Measurements from ENCODE around the gene PRR15. TPM values are rescaled to one million over a fixed set of nuclear protein-coding genes. Genes with fewer than 3 reads are reported as not detected.
A peak's percentile ranks its signal among the peaks of the same experiment; 100 is the strongest.

The PRR15 gene
- total RNA-seq, 4 donors from 2014 or later, result 53.3 to 443 (median 294) TPM

DNA sequence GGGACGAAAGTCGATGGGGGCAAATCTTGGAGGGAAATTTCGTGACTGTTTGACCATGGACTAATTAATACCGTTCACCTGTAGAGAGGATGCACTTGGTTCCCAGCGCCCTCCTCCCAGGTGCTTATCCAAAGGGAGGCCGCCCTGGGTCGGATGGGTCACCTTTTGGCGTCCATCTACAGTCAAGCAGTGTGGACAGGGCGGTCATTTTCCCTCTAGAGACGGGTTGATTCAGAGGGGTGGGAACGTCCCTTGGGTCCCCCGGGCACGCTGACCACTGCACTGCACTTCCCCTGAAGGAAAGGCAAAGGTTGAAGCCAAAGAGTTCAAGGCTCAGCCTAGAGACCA, 2.0 kb downstream of the PRR15 start:
- TF ChIP-seq POLR2AphosphoS5 (IDR thresholded peaks at IDR 0.05), result no peak
- TF ChIP-seq, protein P1, sequence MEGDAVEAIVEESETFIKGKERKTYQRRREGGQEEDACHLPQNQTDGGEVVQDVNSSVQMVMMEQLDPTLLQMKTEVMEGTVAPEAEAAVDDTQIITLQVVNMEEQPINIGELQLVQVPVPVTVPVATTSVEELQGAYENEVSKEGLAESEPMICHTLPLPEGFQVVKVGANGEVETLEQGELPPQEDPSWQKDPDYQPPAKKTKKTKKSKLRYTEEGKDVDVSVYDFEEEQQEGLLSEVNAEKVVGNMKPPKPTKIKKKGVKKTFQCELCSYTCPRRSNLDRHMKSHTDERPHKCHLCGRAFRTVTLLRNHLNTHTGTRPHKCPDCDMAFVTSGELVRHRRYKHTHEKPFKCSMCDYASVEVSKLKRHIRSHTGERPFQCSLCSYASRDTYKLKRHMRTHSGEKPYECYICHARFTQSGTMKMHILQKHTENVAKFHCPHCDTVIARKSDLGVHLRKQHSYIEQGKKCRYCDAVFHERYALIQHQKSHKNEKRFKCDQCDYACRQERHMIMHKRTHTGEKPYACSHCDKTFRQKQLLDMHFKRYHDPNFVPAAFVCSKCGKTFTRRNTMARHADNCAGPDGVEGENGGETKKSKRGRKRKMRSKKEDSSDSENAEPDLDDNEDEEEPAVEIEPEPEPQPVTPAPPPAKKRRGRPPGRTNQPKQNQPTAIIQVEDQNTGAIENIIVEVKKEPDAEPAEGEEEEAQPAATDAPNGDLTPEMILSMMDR (IDR thresholded peaks at IDR 0.05), result no peak
- TF ChIP-seq EP300 (IDR thresholded peaks at IDR 0.05; ENCODE audit: low read depth), result no peak
- TF ChIP-seq POLR2A (IDR thresholded peaks at IDR 0.05), result no peak
- no peak for DNase-seq
- Histone ChIP-seq H3K27ac (peak overlapping the region; percentile 89 to 96 (median 92)), H3K9me3 (no peaks in the 10 kb centered on the region), H3K4me3 (peak overlapping the region; percentile 46 to 71 (median 68)), H3K36me3 (no peaks in the 10 kb centered on the region), H3K4me1 (peaks cover 0 to 40% (median 28%) of the 10 kb centered on the region in 4 donors), H3K27me3 (peaks cover 64% of the 10 kb centered on the region)
- WGBS, 2 donors (ENCODE audit: low coverage in 1 of 2), result 11% methylated on average over 8 of the region's 13 CpGs; no CpG with 5 or more reads in 1 of the 2 donors
- intact Hi-C loops (cut with DNase I; ENCODE audit: low total_unique reads), result loop anchor here (5.0 kb wide), 1 partner anchor 747 kb away; no protein-coding TSS in a partner anchor
- in situ Hi-C loops (cut with MboI; ENCODE audit: low pct_ligation_motif_present in 1 of 4, low pct_unique_long_range_greater_than_20kb in 1 of 4, low sequenced_read_pairs in 3 of 4), result no loop called here

DNA sequence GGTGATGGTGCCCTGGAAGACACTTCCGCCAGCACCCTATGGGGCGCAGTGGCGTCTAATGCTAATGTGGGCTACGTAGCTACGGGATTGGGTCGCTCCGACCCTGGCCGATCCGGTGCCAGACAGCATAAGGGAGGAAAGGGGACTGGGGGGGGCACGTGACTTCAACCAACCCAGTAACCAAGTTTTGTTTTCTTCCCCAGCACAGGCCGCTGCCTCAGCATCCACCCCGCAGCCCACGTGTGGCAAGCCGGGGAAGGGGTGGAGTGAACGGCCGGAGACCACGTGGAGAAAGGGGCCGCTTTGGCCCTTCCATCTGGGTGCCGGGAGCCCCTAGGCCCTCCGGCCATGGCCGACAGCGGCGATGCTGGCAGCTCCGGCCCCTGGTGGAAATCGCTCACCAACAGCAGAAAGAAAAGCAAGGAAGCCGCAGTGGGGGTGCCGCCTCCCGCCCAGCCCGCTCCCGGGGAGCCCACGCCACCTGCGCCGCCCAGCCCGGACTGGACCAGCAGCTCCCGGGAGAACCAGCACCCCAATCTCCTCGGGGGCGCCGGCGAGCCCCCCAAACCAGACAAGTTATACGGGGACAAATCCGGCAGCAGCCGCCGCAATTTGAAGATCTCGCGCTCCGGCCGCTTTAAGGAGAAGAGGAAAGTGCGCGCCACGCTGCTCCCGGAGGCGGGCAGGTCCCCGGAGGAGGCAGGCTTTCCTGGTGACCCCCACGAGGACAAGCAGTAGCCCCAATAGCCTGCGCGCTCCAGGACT, 2.5 kb downstream of the PRR15 start:
- TF ChIP-seq EP300 (IDR thresholded peaks at IDR 0.05; ENCODE audit: low read depth) (no peak), POLR2A (IDR thresholded peaks at IDR 0.05) (no peak), POLR2AphosphoS5 (IDR thresholded peaks at IDR 0.05) (peak; percentile 6 to 20 (median 6))
- TF ChIP-seq, protein P1 (IDR thresholded peaks at IDR 0.05), result peak in 1 of 5 experiments; percentile 11
- in situ Hi-C loops (cut with MboI; ENCODE audit: low pct_ligation_motif_present in 1 of 4, low pct_unique_long_range_greater_than_20kb in 1 of 4, low sequenced_read_pairs in 3 of 4) (no loop called here), intact Hi-C loops (cut with DNase I; ENCODE audit: low total_unique reads) (loop anchor here (5.0 kb wide), 1 partner anchor 746 kb away; no protein-coding TSS in a partner anchor)
- H3K27ac ChIP-seq, result peak overlapping the region; percentile 89 to 96 (median 92)
- no peaks in the 10 kb centered on the region for H3K36me3 ChIP-seq
- peak; percentile 42 for DNase-seq
- H3K4me1 ChIP-seq, result peaks cover 0 to 40% (median 28%) of the 10 kb centered on the region in 4 donors
- peak overlapping the region; percentile 46 to 71 (median 68) for H3K4me3 ChIP-seq
- 0 to 4% methylated on average over 1 to 38 of the region's 56 CpGs for WGBS, 2 donors (ENCODE audit: low coverage in 1 of 2)
- peaks cover 64% of the 10 kb centered on the region for H3K27me3 ChIP-seq
- no peaks in the 10 kb centered on the region for H3K9me3 ChIP-seq

DNA sequence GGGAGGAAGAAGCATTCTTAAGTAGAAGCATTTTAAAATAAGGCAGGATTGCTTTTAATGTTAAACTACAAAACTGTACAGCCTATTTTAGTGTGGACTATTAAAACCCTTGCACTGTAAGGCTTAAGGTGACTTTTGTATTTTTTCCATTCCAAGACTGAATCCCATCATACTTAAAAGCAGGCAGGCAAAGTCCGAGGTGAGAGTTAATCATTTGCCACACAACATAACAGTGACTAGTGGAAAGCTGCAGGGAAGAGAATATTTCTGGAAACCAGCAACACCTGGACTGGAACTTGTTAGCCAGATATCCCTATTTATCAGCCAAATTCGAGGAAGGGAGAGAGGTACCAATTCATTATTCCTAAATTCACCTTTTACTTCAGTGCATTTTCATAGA, 3.5 kb downstream of the PRR15 start:
- H3K9me3 ChIP-seq, result no peaks in the 10 kb centered on the region
- WGBS, 2 donors (ENCODE audit: low coverage in 1 of 2), result 52 to 53% methylated on average over 2 of the region's 2 CpGs
- no peaks in the 10 kb centered on the region for H3K36me3 ChIP-seq
- peaks cover 0 to 40% (median 28%) of the 10 kb centered on the region in 4 donors for H3K4me1 ChIP-seq
- intact Hi-C loops (cut with DNase I; ENCODE audit: low total_unique reads) (loop anchor here (5.0 kb wide), 1 partner anchor 745 kb away; no protein-coding TSS in a partner anchor), in situ Hi-C loops (cut with MboI; ENCODE audit: low pct_ligation_motif_present in 1 of 4, low pct_unique_long_range_greater_than_20kb in 1 of 4, low sequenced_read_pairs in 3 of 4) (no loop called here)
- peak overlapping the region in 3 of 4 donors; percentile 67 to 71 (median 69) for H3K4me3 ChIP-seq
- H3K27ac ChIP-seq, result peak overlapping the region; percentile 89 to 96 (median 92)
- TF ChIP-seq POLR2A (IDR thresholded peaks at IDR 0.05) (no peak), POLR2AphosphoS5 (IDR thresholded peaks at IDR 0.05) (no peak), EP300 (IDR thresholded peaks at IDR 0.05; ENCODE audit: low read depth) (no peak)
- TF ChIP-seq, protein P1 (IDR thresholded peaks at IDR 0.05), result no peak
- peaks cover 57% of the 10 kb centered on the region for H3K27me3 ChIP-seq
- no peak for DNase-seq

DNA sequence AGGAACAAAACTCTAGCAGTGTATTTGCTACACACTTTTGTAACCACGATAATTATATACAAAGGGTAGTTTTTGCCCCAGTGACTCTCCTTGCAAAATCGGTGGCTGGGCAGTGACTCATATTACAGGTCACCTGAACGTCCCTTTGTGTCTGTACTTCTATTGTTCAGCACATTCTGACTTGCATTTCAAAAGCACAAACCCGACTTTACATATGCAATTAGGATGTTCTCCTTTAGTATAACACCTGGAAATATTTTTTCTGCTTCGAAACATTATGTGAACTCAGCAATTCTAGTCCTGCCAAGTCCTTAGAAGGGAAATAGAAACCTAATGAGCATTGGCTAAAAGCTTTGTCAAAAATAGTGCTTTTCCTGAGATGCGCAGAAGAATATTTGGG, 6.0 kb downstream of the PRR15 start:
- H3K9me3 ChIP-seq, result no peaks in the 10 kb centered on the region
- WGBS, 2 donors (ENCODE audit: low coverage in 1 of 2), result 42 to 44% methylated on average over 6 of the region's 6 CpGs
- peaks cover 34% of the 10 kb centered on the region for H3K27me3 ChIP-seq
- in situ Hi-C loops (cut with MboI; ENCODE audit: low pct_ligation_motif_present in 1 of 4, low pct_unique_long_range_greater_than_20kb in 1 of 4, low sequenced_read_pairs in 3 of 4), result no loop called here
- DNase-seq, result no peak
- intact Hi-C loops (cut with DNase I; ENCODE audit: low total_unique reads), result loop anchor here (5.0 kb wide), 1 partner anchor 743 kb away; no protein-coding TSS in a partner anchor
- peaks cover 0 to 27% (median 15%) of the 10 kb centered on the region in 4 donors for H3K4me1 ChIP-seq
- H3K27ac ChIP-seq, result no peak overlapping the region
- H3K4me3 ChIP-seq, result no peak overlapping the region
- no peaks in the 10 kb centered on the region for H3K36me3 ChIP-seq
- TF ChIP-seq POLR2AphosphoS5 (IDR thresholded peaks at IDR 0.05) (peak in 1 of 3 donors; percentile 10), EP300 (IDR thresholded peaks at IDR 0.05; ENCODE audit: low read depth) (no peak), POLR2A (IDR thresholded peaks at IDR 0.05) (no peak)

Measured in transverse colon (tissue), 4 donors.